Testis (tissue), 2 donors: ENCODE data around the gene OS9.
A peak's percentile ranks its signal among the peaks of the same experiment; 100 is the strongest.

Source experiments
- CTCF ChIP-seq, 3 experiments: fragments of 450-650 bp in 2 of 3; fragments of 200-600 bp in 1 of 3; sonication (generic) in 1 of 3; IDR thresholded peaks; one replicate each; pipeline ENCODE4 v1.5.1; 2016 to 2019; ENCODE audit warnings: antibody characterized with exemption in 3 of 3, mild to moderate bottlenecking in 2 of 3, moderate library complexity in 1 of 3
- POLR2A ChIP-seq: fragments of 450-650 bp; IDR thresholded peaks from one replicate; pipeline ENCODE4 v1.6.1; 2017; ENCODE audit warnings: antibody characterized with exemption, mild to moderate bottlenecking, moderate library complexity

DNA sequence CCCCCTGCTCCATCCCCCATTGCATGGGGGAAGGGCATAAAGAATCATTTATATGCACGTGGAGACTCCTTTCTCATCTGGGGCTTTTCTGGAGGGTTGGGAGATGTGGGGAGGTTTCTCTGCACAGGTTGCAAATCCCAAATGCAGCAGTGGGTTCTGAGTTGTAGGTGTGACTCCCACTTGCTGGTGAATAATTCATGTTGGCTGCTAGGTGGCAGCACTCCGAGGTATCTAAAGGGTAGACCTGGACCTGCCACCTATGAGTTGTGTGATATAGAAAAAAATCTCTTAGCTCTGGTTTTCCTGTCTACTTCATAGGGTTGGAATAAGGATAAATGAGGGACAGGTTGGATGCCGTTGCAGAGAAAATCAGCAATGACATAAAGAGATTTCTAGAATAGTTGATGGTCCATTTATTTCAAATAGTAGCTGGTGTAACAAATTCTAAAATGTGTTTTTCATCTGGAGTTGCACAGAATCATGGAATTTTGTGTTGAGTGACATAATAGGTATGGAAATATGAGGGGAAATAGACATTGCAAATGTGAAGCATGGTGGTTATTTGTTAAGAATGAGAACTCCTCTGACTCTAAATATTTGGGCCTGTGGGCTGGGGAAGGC, 65.5 kb downstream of the OS9 start:
- TF ChIP-seq CTCF (IDR thresholded peaks at IDR 0.05) (peak in 2 of 3 experiments; percentile 8 to 31), POLR2A (no peak)
